Endothelial cell (in vitro differentiated cells): ENCODE data around the gene ITPR3. TPM values are rescaled to one million over a fixed set of nuclear protein-coding genes. Genes with fewer than 3 reads are reported as not detected.

Experiments
- DNase-seq: peaks from one replicate; pipeline ENCODE4 v3.0.0; 2021; ENCODE audit warnings: low spot score
- H3K27ac Mint-ChIP-seq: one replicate; pipeline ENCODE4 v1.8.0; 2021; ENCODE audit warnings: mixed read lengths, inconsistent platforms; ENCODE audit not compliant: unreplicated experiment
- H3K27me3 Mint-ChIP-seq: one replicate; pipeline ENCODE4 v1.8.0; 2021; ENCODE audit warnings: mild to moderate bottlenecking, moderate library complexity, mixed read lengths, inconsistent platforms; ENCODE audit not compliant: unreplicated experiment
- H3K36me3 Mint-ChIP-seq: one replicate; pipeline ENCODE4 v1.8.0; 2021; ENCODE audit warnings: mild to moderate bottlenecking, low read depth, mixed read lengths, inconsistent platforms; ENCODE audit not compliant: unreplicated experiment
- H3K4me1 Mint-ChIP-seq: one replicate; pipeline ENCODE4 v1.8.0; 2021; ENCODE audit warnings: mild to moderate bottlenecking, mixed read lengths, inconsistent platforms; ENCODE audit not compliant: unreplicated experiment
- H3K4me3 Mint-ChIP-seq: one replicate; pipeline ENCODE4 v1.8.0; 2021; ENCODE audit warnings: mild to moderate bottlenecking, mixed read lengths, inconsistent platforms; ENCODE audit not compliant: unreplicated experiment
- H3K9me3 Mint-ChIP-seq: one replicate; pipeline ENCODE4 v1.8.0; 2021; ENCODE audit warnings: mixed read lengths, inconsistent platforms; ENCODE audit not compliant: unreplicated experiment
- CTCF ChIP-seq: fragments of 200-600 bp; sonication (generic); IDR thresholded peaks from one replicate; pipeline ENCODE4 v1.5.0; 2021; ENCODE audit warnings: antibody characterized with exemption; ENCODE audit not compliant: unreplicated experiment
- total RNA-seq: library from RNA; stranded (reverse); fragmentation: NEBNext Ultra II Directional; extraction: Animal tissue kit (Norgen Biotek cat#: 25700); gene quantifications from one replicate; pipeline ENCODE4 v1.2.1, GENCODE V29; 2021; ENCODE audit not compliant: unreplicated experiment

Gene ITPR3
- total RNA-seq, 1 donor from 2014 or later = 124 TPM

GRCh38 chr6:33712914-33713313 lies 91.8 kb downstream of the ITPR3 start:
- Mint-ChIP-seq H3K4me1 (peaks cover 17% of the 10 kb centered on the region), H3K4me3 (no peak overlapping the region), H3K9me3 (no peaks in the 10 kb centered on the region), H3K27me3 (peaks cover 5% of the 10 kb centered on the region), H3K36me3 (peaks cover 13% of the 10 kb centered on the region), H3K27ac (no peak overlapping the region)
- TF ChIP-seq CTCF = no peak
- no peak for DNase-seq

GRCh38 chr6:33713786-33714185 lies 92.7 kb downstream of the ITPR3 start:
- H3K9me3 Mint-ChIP-seq = no peaks in the 10 kb centered on the region
- no peak overlapping the region for H3K27ac Mint-ChIP-seq
- TF ChIP-seq CTCF = no peak
- H3K36me3 Mint-ChIP-seq = peaks cover 13% of the 10 kb centered on the region
- no peak overlapping the region for H3K4me3 Mint-ChIP-seq
- DNase-seq = no peak
- H3K27me3 Mint-ChIP-seq = peaks cover 5% of the 10 kb centered on the region
- H3K4me1 Mint-ChIP-seq = peaks cover 17% of the 10 kb centered on the region

- Mint-ChIP-seq H3K27ac (no peak overlapping the region), H3K4me1 (peaks cover 17% of the 10 kb centered on the region), H3K9me3 (no peaks in the 10 kb centered on the region), H3K36me3 (peaks cover 8% of the 10 kb centered on the region), H3K4me3 (no peak overlapping the region), H3K27me3 (peaks cover 5% of the 10 kb centered on the region)
- TF ChIP-seq CTCF = no peak
- DNase-seq = no peak
Measured at GRCh38 chr6:33714385-33715040, 93.4 kb downstream of the ITPR3 start.

GRCh38 chr6:33716379-33716778 lies 95.3 kb downstream of the ITPR3 start:
- no peak for TF ChIP-seq CTCF
- Mint-ChIP-seq H3K27ac (no peak overlapping the region), H3K27me3 (peaks cover 7% of the 10 kb centered on the region), H3K4me1 (peaks cover 6% of the 10 kb centered on the region), H3K36me3 (no peaks in the 10 kb centered on the region), H3K9me3 (no peaks in the 10 kb centered on the region), H3K4me3 (no peak overlapping the region)
- no peak for DNase-seq

- Mint-ChIP-seq H3K4me1 (peaks cover 3% of the 10 kb centered on the region), H3K27me3 (peaks cover 4% of the 10 kb centered on the region), H3K36me3 (no peaks in the 10 kb centered on the region), H3K4me3 (no peak overlapping the region), H3K27ac (no peak overlapping the region), H3K9me3 (no peaks in the 10 kb centered on the region)
- no peak for TF ChIP-seq CTCF
- no peak for DNase-seq
Measured at GRCh38 chr6:33716890-33717632, 95.9 kb downstream of the ITPR3 start.
